ENCODE data around the gene SYNE1.
"Not testable (repeated sequence)": the region's sequence is repeated elsewhere in the genome, so short reads cannot be mapped to it uniquely, and the experiment has no call there.

The SYNE1 gene

GRCh38 chr6:152557502-152557901 is 79.7 kb downstream of the SYNE1 start:
- DNase-seq: no peak

- DNase-seq: no peak
These were observed 82.3 kb downstream of the SYNE1 start for GRCh38 chr6:152554851-152555250.

GRCh38 chr6:152552616-152553209 is 84.4 kb downstream of the SYNE1 start:
- DNase-seq: no peak

- DNase-seq: no peak
These were observed 93.6 kb downstream of the SYNE1 start for GRCh38 chr6:152543519-152543918.

GRCh38 chr6:152540381-152540780 is 96.8 kb downstream of the SYNE1 start:
- no peak for DNase-seq

GRCh38 chr6:152534541-152534940 is 102.6 kb downstream of the SYNE1 start:
- DNase-seq: no peak

GRCh38 chr6:152532556-152533422 is 104.4 kb downstream of the SYNE1 start:
- no peak for DNase-seq

GRCh38 chr6:152531659-152532058 is 105.5 kb downstream of the SYNE1 start:
- no peak for DNase-seq

- no peak for DNase-seq
These were observed 107.8 kb downstream of the SYNE1 start for GRCh38 chr6:152529369-152529768.

- not testable (repeated sequence) for DNase-seq
These were observed 123.0 kb downstream of the SYNE1 start for GRCh38 chr6:152514120-152514519.

- DNase-seq: no peak
These were observed 127.2 kb downstream of the SYNE1 start for GRCh38 chr6:152509916-152510315.

- no peak for DNase-seq
These were observed 128.7 kb downstream of the SYNE1 start for GRCh38 chr6:152508477-152508876.

GRCh38 chr6:152503546-152503945 is 133.6 kb downstream of the SYNE1 start:
- DNase-seq: no peak

GRCh38 chr6:152502421-152503188 is 134.6 kb downstream of the SYNE1 start:
- DNase-seq: no peak

- no peak for DNase-seq
These were observed 137.2 kb downstream of the SYNE1 start for GRCh38 chr6:152499931-152500330.

GRCh38 chr6:152496731-152497130 is 140.4 kb downstream of the SYNE1 start:
- no peak for DNase-seq

- not testable (repeated sequence) for DNase-seq
These were observed 141.7 kb downstream of the SYNE1 start for GRCh38 chr6:152495456-152495855.

GRCh38 chr6:152492281-152492680 is 144.9 kb downstream of the SYNE1 start:
- DNase-seq: not testable (repeated sequence)

- DNase-seq: not testable (repeated sequence)
These were observed 145.7 kb downstream of the SYNE1 start for GRCh38 chr6:152491501-152491900.

- not testable (repeated sequence) for DNase-seq
These were observed 146.2 kb downstream of the SYNE1 start for GRCh38 chr6:152490971-152491378.

GRCh38 chr6:152484806-152485205 is 152.4 kb downstream of the SYNE1 start:
- DNase-seq: no peak

GRCh38 chr6:152482289-152482688 is 154.9 kb downstream of the SYNE1 start:
- DNase-seq: no peak

- no peak for DNase-seq
These were observed 158.7 kb downstream of the SYNE1 start for GRCh38 chr6:152478377-152479010.
